ENCODE measurements around the gene DUSP7.
A peak's percentile ranks its signal among the peaks of the same experiment; 100 is the strongest.

Gene DUSP7

GRCh38 chr3:52004906-52005395 is 51.4 kb downstream of the DUSP7 start:
- no peak for DNase-seq

GRCh38 chr3:52004163-52004787 is 52.1 kb downstream of the DUSP7 start:
- DNase-seq: peak; percentile 45 to 70

GRCh38 chr3:52002748-52003147 is 53.6 kb downstream of the DUSP7 start:
- DNase-seq: no peak

- peak; percentile 50 to 63 for DNase-seq
Observed at GRCh38 chr3:52001443-52001974, 54.9 kb downstream of the DUSP7 start.

GRCh38 chr3:51999846-52000245 is 56.5 kb downstream of the DUSP7 start:
- DNase-seq: no peak
